AG04450 (cell line): Measurements from ENCODE around the gene MB21D2. TPM values are rescaled to one million over a fixed set of nuclear protein-coding genes. Genes with fewer than 3 reads are reported as not detected.

Experiments used
- CTCF ChIA-PET: fragments of 300-600, 350-600 bp; formaldehyde crosslinking; extraction: SDS; loops from one replicate; lab custom pipeline; 2022; ENCODE audit warnings: antibody characterized with exemption, inconsistent platforms; lab: Charles Lee
- POLR2A ChIA-PET: fragments of 350-600 bp; formaldehyde crosslinking; extraction: SDS; loops from one replicate; lab custom pipeline; 2021; ENCODE audit warnings: antibody characterized with exemption, inconsistent platforms; lab: Yijun Ruan, JAX
- DNase-seq: peaks from one replicate; pipeline ENCODE4 v3.0.0-alpha.2; 2011; ENCODE audit warnings: low read depth, low spot score
- H3K27ac ChIP-seq: one replicate; pipeline ENCODE4 v1.5.1; 2012; ENCODE audit warnings: low read depth, low read length, control low read depth
- H3K27me3 ChIP-seq: one replicate; pipeline ENCODE4 v1.6.0; 2012; ENCODE audit warnings: low read length; ENCODE audit not compliant: control insufficient read depth, insufficient read depth
- H3K4me3 ChIP-seq: 2 replicates; pipeline ENCODE4 v1.5.1; 2011; ENCODE audit warnings: mild to moderate bottlenecking, low read depth, low read length, control low read depth
- H3K9me3 ChIP-seq: 2 replicates; pipeline ENCODE4 v1.5.1; 2012; ENCODE audit warnings: low read length; ENCODE audit not compliant: control insufficient read depth, insufficient read depth
- CTCF ChIP-seq: IDR thresholded peaks from 2 replicates; pipeline ENCODE4 v1.5.1; 2011; ENCODE audit warnings: low read depth, low read length, control low read depth, inconsistent platforms
- polyA plus RNA-seq: library from polyadenylated mRNA; depleted of rRNA; stranded (reverse); fragments of >200 nt; gene quantifications from 2 replicates; pipeline ENCODE4 v1.2.3, GENCODE V29; 2011

MB21D2 gene
- polyA plus RNA-seq, 1 experiment = 14.6 TPM

GRCh38 chr3:192827863-192828594 is 89.6 kb downstream of the MB21D2 start:
- ChIA-PET CTCF (interaction anchor here (0.9 to 1.2 kb wide), 2 partner anchors 11 to 15 kb away, joined by 5 read pairs; no protein-coding TSS in a partner anchor), POLR2A (interaction anchor here (1.2 kb wide), 1 partner anchor 57 kb away, joined by 4 read pairs; no protein-coding TSS in a partner anchor)
- DNase-seq = no peak
- H3K27me3 ChIP-seq = no peaks in the 10 kb centered on the region
- no peak for TF ChIP-seq CTCF
- H3K4me3 ChIP-seq = no peak overlapping the region
- no peak overlapping the region for H3K27ac ChIP-seq
- H3K9me3 ChIP-seq = no peaks in the 10 kb centered on the region

GRCh38 chr3:192827208-192827607 is 90.4 kb downstream of the MB21D2 start:
- ChIA-PET CTCF (interaction anchor here (0.9 to 1.2 kb wide), 2 partner anchors 10 to 15 kb away, joined by 5 read pairs; no protein-coding TSS in a partner anchor), POLR2A (interaction anchor here (1.2 kb wide), 1 partner anchor 58 kb away, joined by 4 read pairs; no protein-coding TSS in a partner anchor)
- TF ChIP-seq CTCF = no peak
- Histone ChIP-seq H3K27me3 (no peaks in the 10 kb centered on the region), H3K4me3 (no peak overlapping the region), H3K9me3 (no peaks in the 10 kb centered on the region), H3K27ac (no peak overlapping the region)
- no peak for DNase-seq

- CTCF ChIA-PET = interaction anchor here (0.7 to 3.3 kb wide), 3 partner anchors 9 to 217 kb away, joined by 4 to 14 read pairs (median 5); no protein-coding TSS in a partner anchor
- H3K27me3 ChIP-seq = no peaks in the 10 kb centered on the region
- no peak overlapping the region for H3K4me3 ChIP-seq
- H3K9me3 ChIP-seq = no peaks in the 10 kb centered on the region
- TF ChIP-seq CTCF = no peak
- no peak overlapping the region for H3K27ac ChIP-seq
- POLR2A ChIA-PET = interaction anchor here (1.0 to 1.2 kb wide), 3 partner anchors 59 to 91 kb away, joined by 3 to 5 read pairs (median 4); partner anchors contain the start of gene MB21D2
- DNase-seq = no peak
These were observed 91.2 kb downstream of the MB21D2 start for GRCh38 chr3:192826214-192827006.

GRCh38 chr3:192825657-192826200 is 91.9 kb downstream of the MB21D2 start:
- POLR2A ChIA-PET = interaction anchor here (0.6 to 1.2 kb wide), 3 partner anchors 9 to 91 kb away, joined by 3 to 6 read pairs (median 5); partner anchors contain the start of gene MB21D2
- CTCF ChIA-PET = interaction anchor here (0.7 to 3.3 kb wide), 2 partner anchors 88 to 215 kb away, joined by 4 to 14 read pairs; no protein-coding TSS in a partner anchor
- Histone ChIP-seq H3K27me3 (no peaks in the 10 kb centered on the region), H3K9me3 (no peaks in the 10 kb centered on the region), H3K4me3 (no peak overlapping the region), H3K27ac (no peak overlapping the region)
- TF ChIP-seq CTCF = peak; percentile 35
- DNase-seq = no peak
